ENCODE data around the gene ZNF530.
A peak's percentile ranks its signal among the peaks of the same experiment; 100 is the strongest.

Gene ZNF530

DNA sequence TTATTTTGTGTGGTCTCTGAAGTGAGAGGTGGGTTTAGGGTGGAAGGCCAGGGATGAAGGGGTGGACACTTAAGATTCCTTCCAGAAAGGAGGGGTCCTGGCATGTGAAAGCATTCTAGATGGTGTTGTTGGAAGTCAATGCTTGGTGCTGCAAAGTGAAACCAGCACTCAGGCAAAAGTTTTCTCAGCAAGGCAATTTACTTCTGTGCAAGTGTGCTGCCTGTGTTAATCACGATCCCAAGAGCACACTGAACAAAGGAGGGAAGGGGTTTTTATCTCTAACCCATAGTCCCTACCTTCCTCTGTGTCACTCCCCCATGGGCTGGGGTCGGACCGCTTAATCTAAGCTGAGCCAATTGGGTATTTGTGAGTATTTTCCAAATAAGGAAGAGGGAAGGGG lies 15.7 kb downstream of the ZNF530 start:
- no peak for DNase-seq

GRCh38 chr19:57620673-57621348 lies 21.1 kb downstream of the ZNF530 start:
- DNase-seq = no peak

GRCh38 chr19:57623091-57623490 lies 23.4 kb downstream of the ZNF530 start:
- DNase-seq = no peak

DNA sequence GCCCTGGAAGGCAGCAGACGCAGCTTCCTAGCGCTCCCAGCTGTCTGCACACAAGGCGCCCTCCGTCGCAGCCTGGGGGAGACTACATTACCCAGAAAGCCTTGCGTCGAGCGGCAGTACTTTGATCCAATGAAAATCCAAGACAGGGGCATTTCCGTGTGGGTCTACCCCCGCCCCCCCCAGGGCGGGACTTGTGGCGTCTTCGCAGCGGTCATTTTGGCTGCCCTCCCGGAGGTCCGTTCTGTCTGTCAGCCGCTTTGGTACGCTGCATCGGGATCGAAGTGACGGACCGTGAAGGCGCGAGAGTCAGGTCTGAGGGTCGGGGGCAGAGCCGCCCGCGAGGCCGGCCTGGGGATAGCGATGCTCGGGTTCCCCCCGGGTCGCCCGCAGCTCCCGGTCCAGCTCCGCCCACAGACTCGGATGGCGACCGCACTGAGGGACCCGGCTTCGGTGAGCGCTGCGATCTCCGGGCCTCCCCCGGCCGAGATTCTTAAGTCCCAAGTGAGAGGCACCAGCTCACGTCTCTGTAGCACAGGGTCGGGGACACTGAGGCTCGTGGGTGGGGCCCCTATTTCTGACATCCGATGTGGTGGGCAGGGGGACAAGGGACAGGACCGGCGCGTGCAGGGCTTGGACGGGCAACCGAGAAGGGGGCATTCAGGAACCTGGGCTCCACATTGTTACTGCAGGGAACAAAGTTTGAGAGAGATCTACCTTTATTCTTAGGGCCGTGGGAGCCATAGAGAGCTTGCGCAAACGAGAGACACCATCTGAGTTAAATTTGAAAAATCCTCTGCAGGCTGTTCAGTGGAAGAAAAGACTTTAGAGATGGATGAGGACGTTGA lies 33.5 kb downstream of the ZNF530 start, which contains the start of gene ZNF211:
Gene ZNF211, plus strand, starts transcription at position 182 of the 845 bp plus-strand sequence. Its CDS starts 179 bp downstream, at position 361.
- DNase-seq = peak; percentile 91

DNA sequence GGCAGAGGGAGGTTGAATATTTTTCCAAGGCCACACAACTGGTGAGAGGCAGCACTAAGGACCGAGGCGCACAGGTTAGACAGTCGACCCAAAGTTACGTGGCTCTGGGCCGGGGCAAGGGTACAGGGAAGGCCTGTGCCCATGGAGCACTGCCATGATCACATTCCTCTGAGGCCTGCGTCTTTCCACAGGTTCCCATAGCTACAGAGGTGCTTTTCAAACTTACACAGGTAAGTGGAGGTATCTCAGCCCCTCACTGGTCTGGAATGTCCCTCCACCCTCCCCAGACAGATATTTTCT lies 34.1 kb downstream of the ZNF530 start:
- DNase-seq = no peak

- DNase-seq = no peak
Measured at GRCh38 chr19:57637379-57637778, 37.7 kb downstream of the ZNF530 start.

DNA sequence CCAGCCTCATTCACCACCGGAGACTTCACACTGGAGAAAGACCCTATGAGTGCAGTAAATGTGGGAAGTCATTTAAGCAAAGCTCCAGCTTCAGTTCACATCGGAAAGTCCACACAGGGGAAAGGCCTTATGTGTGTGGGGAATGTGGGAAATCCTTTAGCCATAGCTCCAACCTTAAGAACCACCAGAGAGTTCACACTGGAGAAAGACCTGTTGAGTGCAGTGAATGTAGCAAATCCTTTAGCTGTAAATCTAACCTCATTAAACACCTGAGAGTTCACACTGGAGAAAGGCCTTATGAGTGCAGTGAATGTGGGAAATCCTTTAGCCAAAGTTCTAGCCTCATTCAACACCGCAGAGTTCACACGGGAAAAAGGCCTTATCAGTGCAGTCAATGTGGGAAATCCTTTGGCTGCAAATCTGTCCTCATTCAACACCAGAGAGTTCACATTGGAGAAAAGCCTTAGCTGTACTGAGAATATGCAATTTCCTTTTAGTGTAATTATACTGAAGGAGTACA lies 42.1 kb downstream of the ZNF530 start:
- no peak for DNase-seq

DNA sequence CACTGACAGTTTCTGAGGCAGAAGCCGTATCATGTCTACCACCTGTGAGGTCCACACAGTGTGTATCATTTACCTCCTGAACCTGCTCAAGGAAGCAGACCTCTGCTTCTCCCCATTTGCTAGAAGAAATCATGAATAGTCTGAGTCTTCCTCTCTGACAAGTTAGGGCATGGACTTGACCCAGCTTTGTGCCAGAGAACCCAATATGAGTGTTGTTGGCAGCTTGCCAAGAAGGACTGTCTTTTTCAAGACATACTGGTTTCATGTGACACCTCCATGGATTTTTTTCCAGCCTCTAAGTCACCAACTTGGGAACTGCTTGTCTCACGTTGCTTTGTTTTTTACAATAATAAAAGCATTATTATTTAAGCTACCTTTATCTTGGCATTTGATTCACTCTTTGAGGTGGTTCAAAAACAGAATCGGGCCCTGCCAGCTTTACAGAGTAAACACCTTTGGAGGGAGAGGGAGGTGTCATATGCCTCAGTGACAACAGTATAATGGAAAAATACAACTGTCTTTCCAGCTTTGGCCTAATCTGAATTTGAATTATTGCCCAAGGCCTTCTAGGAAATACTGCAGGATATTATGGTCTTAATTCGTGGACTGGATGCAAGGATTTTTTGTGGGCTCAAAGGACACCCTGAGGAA lies 42.8 kb downstream of the ZNF530 start:
- peak; percentile 10 for DNase-seq

GRCh38 chr19:57643734-57644133 lies 44.0 kb downstream of the ZNF530 start:
- no peak for DNase-seq

- DNase-seq = peak; percentile 86
Measured at GRCh38 chr19:57648331-57649003, 48.8 kb downstream of the ZNF530 start.

GRCh38 chr19:57651654-57651996 lies 51.9 kb downstream of the ZNF530 start:
- no peak for DNase-seq

DNA sequence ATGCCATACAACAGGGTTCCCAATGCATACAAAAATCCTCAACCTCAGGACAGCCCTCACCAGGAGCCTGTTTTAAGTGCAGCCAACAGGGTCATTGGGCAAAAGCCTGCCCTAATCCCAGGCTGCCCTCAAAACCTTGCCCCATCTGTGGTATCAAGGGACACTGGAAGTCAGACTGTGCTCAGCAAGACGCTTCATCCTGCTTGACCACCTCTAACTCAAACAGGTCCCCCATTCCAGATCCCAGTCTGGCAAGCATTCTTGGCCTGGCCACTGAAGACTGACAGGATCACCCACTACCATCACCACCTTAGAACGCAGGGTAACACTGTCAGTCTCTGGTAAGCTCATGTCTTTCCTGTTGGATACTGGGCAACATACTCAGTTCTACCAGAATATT lies 54.0 kb downstream of the ZNF530 start:
- DNase-seq = no peak

DNA sequence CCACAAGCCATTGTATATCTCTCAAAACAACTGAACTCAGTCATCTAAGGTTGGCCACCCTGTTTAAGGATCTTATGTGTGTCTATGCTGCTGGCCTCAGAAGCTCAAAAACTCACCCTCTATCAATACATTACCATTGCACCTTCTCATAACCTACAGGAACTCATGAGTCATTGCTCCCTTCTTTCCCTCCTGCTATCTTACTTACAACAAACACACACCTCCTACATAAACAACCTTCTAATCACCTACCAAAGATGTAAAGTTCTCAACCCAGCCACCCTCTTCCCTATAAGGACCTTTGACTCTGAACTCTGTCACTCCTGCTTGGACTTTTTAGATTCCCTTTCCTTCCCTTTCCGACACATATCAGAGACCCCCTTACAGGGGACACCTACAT lies 55.8 kb downstream of the ZNF530 start:
- no peak for DNase-seq

DNA sequence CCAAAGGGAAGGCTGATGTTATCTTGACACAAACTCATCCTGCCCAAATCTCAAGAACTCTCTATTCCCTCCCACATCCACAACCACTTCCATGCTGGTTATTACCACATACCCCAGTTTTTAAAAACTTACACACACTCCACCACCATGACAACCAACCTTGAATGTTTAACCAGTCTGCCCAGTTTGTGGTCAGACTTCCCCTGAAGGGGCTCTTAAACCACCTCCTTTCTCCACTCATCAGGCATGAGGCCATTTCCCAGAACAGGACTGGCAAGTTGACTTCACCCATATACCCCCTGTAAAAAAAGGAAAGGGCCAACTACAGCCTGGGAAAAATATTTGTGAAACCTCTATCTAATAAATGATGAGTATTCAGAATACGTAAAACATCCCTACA lies 56.7 kb downstream of the ZNF530 start:
- DNase-seq = no peak

Measured in COR-L47 (cell line).